NCI-H524 treated with DMSO at 0.1 percent for 48 hours (cell line): ENCODE data around the gene DPP3.
A peak's percentile ranks its signal among the peaks of the same experiment; 100 is the strongest.
"Not testable (repeated sequence)": the region's sequence is repeated elsewhere in the genome, so short reads cannot be mapped to it uniquely, and the experiment has no call there.

Source experiments
- DNase-seq: peaks from one replicate; lab custom pipeline; 2025; lab: John Stamatoyannopoulos, UW

DPP3 gene

GRCh38 chr11:66480117-66480938 lies at the start of gene DPP3:
DPP3 (plus strand) TSS chr11:66480434; CDS start chr11:66482201, 1,767 bp downstream.
- DNase-seq, result peak; percentile 58

GRCh38 chr11:66431287-66431686 lies 48.9 kb upstream of the DPP3 start:
- DNase-seq, result not testable (repeated sequence)

GRCh38 chr11:66431871-66432329 lies 48.3 kb upstream of the DPP3 start:
- not testable (repeated sequence) for DNase-seq

- DNase-seq, result no peak
Observed at GRCh38 chr11:66432597-66432996, 47.6 kb upstream of the DPP3 start.

DNA sequence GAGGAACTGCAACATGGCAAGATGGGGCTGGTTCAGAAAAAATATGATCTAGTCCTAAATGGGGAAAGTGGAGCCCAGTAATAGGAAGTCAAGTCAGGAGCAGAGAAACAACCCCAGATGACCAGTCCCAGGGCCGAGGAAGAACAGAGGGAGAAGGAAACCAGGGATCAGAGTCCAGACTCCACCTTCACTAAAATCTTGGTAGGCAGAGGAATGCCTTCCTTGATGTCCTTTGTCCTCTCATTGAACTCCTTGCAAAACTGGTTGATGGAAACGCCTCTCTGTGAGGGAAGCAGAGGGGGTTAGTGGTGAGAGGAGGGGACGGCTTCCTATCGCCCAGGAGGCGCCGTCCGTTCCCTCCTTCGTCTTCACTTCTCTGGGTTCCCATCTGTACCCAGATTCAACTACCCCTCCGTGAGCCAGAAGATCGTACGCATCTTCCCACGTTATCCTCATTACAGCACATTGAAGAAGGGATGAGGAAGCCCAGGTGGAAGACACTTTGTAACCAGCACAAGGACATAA lies 42.2 kb upstream of the DPP3 start:
- no peak for DNase-seq

DNA sequence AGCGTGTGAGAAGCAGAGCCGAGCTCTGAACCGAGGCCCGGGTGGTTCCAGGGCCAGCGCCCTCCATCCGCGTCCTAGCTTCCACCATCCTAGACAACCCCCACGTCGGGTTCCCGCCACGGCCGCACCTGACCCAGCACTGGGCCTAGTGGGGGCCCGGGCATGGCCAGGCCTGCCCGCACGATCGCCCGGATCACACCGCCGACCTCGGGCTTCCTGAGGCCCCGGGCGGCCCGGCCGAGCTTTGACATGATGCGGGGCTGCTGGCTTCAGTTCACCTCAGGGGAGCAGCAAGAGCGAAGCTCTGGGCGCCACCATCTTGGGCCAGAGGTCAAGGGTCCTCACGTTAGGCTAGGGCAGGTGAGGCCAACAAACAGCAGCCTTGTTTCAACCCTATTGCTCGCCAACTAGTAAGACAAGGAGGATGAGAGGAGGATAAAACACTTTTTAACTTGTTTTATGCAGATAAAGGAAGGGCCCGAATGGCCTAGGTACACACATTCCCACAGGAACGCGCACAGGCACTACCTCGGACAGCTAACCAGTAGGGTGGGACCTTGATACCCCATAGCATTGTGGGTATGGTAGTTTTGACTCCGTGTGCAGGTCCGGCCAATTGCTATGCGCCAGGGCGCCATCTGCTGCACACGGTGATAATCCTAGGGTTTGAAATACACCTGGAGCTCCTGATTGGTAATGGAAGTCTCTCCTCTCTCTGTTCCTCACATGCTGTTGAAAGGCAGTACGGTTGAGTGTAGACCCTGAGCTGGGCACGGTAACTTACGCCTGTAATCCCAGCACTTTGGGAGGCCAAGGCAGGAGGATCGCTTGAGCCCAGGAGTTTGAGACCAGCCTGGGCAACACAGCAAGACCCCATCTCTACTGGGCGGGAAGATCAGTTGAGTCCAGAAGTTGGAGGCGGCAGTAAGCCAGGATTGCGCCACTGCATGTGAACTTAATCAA lies 41.4 kb upstream of the DPP3 start, which contains the start of gene MRPL11:
MRPL11 (minus strand) TSS at position 345 of the 963 bp plus-strand sequence; CDS start at position 251, 94 bp downstream.
- peak; percentile 74 for DNase-seq

- not testable (repeated sequence) for DNase-seq
Observed at GRCh38 chr11:66440101-66440939, 39.9 kb upstream of the DPP3 start.

DNA sequence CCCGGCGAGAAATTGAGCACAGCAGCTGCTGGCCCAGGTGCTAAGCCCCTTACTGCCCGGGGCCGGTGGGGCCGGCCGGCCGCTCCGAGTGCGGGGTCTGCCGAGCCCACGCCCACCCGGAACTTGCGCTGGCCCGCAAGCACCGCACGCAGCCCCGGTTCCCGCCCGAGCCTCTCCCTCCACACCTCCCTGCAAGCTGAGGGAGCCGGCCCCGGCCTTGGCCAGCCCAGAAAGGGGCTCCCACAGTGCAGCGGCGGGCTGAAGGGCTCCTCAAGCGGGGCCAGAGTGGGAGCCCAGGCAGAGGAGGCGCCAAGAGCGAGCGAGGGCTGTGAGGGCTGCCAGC lies 39.3 kb upstream of the DPP3 start:
- not testable (repeated sequence) for DNase-seq

DNA sequence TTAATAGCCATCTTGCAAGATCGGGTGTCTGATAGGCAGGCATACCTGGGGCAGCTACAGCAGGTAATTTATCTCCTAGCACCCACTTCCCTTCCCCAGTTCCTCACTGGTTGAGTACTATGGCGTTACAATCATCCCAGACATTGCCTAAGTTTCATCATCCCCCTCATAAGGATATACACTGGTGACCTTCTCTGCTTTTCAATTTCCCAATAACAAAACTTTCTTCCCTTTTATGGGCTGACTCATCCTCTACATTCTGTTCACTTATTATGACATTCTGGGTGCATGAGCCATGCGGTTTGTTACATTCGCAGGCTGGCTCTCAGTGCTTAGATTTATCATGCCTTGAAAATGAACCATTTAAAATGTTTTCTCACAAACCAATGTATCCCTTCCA lies 36.6 kb upstream of the DPP3 start:
- DNase-seq, result no peak

GRCh38 chr11:66447012-66447411 lies 33.2 kb upstream of the DPP3 start:
- DNase-seq, result no peak

GRCh38 chr11:66448523-66448922 lies 31.7 kb upstream of the DPP3 start:
- no peak for DNase-seq

- no peak for DNase-seq
Observed at GRCh38 chr11:66450560-66450959, 29.7 kb upstream of the DPP3 start.

DNA sequence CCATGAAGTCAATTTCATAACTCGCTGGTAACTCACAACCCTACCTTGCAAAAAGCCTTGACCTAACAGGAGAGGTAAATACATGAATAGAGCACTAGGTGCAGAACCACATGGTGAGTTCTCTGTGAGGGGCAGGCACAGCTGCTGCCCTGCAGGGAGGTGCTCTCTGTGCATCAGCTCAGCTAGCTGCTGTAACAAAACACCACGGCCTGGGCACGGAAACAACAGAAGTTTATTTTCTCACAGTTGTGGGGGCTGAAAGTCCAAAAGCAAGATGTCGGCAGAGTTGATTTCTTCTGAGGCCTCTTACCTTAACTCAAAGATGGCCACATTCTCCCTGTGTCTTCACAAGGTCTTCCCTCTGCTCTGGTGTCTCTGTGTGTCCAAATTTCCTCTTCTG lies 28.6 kb upstream of the DPP3 start:
- no peak for DNase-seq

DNA sequence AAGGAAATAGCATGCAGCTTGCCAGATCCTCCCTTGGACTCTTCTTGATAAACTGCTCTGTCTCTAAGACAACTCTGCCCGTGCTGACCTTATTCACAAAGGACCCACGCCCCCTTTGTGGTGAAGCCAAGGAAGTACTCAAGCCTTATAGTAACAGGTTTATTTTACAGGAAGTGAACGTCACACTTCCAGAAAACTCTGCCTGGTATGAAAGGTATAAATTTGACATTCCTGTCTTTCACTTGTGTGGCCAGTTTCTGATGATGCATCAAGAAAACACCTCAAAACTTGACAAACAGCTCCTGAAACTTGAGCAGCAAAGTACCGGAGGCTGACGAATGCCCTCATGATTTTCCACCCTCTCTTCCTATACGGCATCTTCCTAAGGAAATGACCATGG lies 26.0 kb upstream of the DPP3 start:
- DNase-seq, result no peak

DNA sequence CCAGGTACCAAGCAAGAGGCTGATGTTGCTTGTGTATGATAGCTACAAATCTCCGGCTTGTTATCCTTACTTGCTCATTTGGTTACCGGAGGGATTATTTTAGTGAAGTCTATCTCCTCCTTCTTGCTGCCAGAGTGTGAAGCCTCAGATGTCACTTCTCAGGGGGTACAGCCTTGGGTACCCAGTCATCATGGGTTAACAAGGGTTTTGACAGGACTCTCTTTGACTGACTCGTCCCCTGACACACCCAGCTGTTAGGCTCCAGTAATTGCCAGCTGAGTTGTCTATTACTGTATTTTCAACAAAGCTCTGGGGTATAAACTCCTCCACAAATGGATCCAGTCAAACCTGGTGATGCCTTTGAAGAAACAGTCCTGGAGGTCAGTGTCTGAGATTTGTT lies 25.4 kb upstream of the DPP3 start:
- DNase-seq, result no peak

GRCh38 chr11:66457826-66458225 lies 22.4 kb upstream of the DPP3 start:
- no peak for DNase-seq

DNA sequence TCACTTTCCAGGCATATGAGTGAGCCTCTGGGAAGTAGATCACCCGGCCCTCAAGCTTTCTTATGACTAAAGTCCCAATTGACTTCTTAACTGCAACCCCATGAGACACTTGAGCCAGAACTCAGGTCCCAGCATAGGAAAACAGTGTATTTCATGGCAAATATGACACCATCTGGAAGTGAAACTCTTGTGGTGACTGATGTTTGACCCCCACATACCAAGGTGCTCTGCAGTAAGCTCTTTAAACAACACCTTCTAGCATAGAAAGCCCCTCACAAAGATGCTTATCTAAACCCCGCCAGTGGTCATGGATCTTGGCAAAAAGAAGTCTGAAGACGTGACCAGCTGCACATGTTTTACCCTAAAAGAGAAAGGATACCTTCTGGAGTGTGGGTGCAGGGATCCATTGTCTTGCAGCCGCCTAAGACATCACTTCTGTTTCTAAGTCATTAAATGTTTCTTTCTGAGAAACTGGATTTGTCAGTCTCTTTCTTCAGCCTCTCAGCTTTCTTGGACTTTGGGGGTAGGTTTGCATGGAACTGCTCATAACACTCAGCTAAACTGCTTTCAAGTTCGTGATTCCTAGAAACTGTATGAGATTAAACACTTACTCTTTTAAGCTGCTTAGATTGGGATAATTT lies 21.0 kb upstream of the DPP3 start:
- DNase-seq, result peak; percentile 82

GRCh38 chr11:66462010-66462409 lies 18.2 kb upstream of the DPP3 start:
- DNase-seq, result no peak

DNA sequence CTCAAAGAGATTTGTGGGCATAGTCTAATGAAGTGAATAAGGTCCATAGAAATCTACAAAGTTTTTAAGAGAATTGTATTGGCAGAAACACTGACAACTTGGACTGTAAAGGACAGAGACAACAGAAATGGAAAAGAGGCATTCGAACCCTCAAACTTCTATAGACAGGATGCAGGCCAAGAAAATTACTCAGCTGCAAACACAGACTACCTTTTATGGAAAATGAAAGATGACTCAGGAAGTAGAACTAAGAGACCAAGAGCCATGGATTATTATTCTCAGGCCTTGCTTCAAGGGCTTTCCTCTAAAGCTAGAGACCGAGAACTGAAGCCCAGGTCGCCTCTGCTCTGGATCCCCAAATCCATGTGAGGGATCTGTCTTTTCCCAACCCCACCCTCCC lies 17.3 kb upstream of the DPP3 start:
- no peak for DNase-seq

DNA sequence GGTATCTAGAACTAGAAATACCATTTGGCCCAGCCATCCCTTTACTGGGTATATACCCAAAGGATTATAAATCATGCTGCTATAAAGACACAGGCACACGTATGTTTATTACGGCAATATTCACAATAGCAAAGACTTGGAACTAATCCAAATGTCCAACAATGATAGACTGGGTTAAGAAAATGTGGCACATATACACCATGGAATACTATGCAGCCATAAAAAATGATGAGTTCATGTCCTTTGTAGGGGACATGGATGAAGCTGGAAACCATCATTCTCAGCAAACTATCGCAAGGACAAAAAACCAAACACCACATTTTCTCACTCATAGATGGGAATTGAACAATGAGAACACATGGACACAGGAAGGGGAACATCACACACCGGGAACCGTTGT lies 16.1 kb upstream of the DPP3 start:
- DNase-seq, result not testable (repeated sequence)

- DNase-seq, result no peak
Observed at GRCh38 chr11:66464916-66465315, 15.3 kb upstream of the DPP3 start.
